GM21529 (cell line): ENCODE data around the gene AFAP1.

ENCODE experiments used
- ATAC-seq: cut with Tn5 transposase; IDR thresholded peaks from one replicate; pipeline ENCODE4 v1.9.1; 2021; ENCODE audit not compliant: unreplicated experiment

Gene AFAP1

DNA sequence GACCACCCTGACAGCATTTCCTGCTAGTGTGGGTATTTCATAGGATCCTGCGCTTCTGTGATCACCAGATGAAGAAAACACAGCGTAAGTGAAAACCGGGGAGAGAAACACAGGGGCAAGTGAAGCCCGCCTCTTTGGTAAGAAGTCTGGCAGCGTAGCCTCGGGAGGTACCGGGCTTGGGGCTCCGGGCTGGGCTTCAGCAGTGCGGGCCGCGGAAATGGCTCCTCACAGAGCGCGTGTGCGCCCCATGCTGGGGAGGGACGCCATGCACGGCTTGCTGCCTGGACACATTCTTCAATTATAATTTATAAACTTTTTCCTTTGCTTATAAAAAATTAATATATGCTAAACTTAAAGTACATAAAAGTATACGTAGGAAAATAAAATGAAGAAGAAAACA lies 151.5 kb downstream of the AFAP1 start:
- ATAC-seq, result no peak

DNA sequence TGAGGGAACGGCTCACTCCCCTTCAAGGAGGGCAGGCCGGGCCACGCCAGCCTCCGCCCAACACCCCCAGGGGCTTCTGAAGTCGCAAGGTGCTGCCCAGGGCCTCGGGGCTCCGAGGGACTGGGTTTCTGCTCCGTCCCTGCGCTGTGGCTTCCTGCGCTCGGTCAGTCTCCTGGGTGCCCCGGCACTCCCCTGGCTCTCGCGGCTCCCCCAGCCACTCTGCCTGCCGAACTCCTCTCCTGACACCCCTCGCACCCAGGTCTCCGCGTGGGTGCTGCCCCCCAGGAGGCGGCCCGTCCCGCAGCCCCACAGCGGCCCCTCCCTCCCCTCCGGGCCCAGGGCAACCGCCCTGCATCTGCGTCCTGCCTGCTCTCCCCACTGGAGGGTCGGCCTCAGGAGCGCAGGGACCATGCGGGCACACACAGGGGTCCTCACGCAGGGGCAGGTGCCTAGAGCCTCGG lies 151.9 kb downstream of the AFAP1 start:
- ATAC-seq, result no peak

DNA sequence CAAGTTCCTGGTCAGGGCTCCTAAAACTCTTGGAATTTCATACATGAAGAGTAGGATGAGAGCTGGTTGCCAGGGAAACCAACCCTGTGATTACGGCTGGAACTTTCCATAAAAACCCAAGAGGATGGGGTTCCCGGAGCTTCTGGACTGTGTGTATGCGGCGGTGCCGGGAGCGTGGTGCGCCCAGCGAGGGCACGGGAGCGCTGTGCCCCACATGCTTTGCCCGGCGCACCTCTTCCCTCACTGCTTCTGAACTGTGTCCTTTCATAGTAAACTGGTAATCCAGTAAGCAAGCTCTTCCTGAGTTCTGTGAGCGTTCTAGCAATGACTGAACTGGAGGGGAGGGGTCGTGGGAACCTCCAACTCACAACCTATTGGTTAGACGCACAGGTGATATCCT lies 152.6 kb downstream of the AFAP1 start:
- ATAC-seq, result no peak

DNA sequence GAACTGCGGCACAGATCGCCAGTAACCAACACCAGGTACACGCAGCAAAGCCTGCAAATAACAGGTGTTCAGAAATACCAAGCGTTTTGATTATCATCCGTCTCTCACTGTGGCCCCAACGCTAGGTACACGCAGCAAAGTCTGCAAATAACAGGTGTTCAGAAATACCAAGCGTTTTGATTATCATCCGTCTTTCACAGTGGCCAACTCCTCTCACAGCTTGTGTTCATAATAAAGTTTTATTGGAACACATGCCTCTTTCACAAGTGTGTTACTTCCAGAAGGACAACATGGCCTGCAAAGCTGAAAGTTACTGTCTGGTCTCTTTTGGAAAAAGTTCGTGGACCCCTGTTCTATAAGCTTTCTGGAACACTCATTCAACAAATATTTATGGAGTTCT lies 153.1 kb downstream of the AFAP1 start:
- ATAC-seq, result no peak

DNA sequence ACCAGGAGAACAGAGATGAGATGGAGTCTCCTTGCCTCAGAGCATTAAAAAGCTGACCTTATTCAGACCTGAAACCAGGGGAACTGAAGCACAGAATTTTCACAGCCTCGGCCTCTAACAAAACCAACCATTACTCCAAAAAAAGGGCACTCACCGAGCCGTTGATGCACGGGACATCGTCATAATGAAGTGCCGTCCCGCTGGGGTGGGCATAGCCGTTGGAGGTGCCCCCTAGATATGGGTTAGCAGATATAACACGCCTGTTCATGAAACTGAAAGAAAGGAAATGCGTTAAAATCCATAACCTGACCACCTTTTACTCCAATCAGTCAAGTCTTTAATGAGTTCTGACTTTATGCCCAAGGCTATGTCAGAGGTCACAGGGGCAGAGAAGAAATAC lies 153.6 kb downstream of the AFAP1 start:
- ATAC-seq, result no peak

DNA sequence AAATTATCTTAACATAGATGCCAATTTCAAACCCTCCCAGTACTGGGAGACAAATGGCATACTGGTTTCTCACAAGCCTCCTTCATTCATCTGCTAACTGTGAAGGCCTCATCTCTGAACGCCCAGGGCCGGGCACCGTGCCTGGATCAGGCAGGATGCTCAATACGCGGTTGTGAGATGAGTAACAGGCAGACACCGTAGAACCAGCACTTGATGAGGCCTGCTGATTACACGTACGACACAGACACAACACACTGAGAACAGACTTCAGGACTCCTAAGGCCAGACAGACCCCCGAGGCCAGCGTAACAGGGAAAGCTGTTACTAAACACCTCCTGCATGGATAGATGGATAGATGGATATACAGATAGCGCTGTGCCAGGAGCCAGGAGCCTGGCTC lies 154.6 kb downstream of the AFAP1 start:
- ATAC-seq, result no peak

DNA sequence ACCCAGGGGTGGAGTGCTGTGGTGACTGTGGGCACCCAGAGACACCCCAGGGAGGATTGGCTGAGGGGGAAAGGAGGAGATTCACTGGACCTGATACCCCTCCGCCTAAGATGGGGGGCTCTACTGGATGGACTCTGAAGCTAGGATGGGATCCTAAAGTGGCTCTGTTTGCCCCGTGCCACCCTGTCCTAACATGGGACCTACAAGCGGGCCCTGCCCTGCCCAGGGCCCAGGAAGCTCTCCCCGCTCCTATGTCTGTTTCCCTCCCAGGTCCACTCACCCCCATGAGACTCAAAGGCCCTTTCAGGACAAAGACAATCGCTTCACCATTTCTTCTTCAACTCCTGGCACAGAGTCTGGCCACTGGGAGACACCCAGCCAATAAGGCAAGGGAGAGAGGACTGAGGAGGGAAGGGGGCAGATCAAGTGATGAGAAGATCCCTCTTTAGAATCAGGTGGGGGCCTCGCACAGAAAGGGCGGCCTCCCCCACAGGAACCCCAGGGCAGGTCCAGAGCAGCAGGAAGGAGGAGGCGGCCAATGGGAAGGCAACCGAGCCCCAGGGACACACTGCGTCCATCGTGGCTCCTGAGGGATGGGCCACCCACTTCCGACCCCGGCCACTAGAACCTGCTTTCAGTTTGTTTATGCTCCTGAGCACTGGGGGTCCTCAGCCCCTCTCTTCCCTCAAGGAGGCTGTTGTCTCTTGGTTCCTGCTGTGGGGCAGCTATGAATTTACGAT lies 155.4 kb downstream of the AFAP1 start:
- ATAC-seq, result no peak

DNA sequence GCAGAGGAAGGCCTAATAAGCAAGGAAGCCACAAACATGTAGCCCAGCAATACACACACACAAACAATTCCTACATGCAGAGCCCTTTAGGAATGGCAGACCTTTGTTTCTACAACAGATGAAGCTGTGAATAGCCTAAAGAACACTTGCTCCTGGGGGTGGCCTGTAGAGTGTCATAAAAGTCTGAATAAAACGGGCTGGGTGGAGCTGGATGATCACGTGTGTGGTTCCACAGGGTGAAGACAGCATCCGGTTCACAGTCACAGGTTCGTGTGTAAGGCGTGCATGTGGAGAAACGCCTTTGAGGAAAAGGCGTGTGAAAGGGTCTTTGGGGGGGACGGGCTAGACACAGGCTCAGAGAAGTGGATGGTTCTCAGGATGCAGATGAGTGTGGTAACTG lies 156.1 kb downstream of the AFAP1 start:
- no peak for ATAC-seq

DNA sequence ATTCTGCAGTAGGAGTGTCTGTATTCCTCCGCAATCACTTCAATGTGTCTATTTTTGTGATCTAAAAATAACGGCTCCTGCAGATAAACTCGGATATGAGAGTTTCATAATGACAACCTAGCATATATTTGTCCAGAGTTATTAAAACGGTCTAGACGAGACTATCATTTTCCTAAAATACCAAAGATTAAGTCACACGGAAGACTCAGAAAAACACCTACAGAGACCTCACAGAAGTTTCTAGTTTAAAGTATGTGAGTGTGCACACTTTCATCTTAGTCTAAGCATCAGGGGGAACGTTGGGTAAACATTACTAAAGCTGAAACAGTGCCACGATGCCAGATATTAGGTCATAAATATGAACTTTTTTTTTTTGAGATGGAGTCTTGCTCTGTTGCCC lies 156.9 kb downstream of the AFAP1 start:
- ATAC-seq, result no peak

DNA sequence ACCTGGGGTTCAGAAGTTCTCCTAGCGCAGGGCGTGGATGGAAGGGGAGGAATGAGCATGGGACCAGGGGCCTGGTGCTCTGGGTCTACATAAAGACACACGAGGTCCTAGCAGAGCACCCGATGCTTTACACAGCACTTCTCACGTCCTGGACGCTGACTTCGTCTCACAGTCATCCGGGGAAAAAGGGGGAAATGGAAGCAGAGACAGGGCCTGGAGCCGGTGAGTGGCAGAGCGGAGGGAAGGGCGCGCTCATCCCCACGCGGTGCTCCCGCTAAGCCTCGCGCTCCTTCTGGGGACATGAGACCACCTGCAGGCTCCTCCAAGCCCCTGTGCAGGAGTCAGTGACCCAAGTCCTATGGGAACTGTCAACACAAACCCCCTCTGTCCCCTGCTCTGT lies 157.7 kb downstream of the AFAP1 start:
- no peak for ATAC-seq

DNA sequence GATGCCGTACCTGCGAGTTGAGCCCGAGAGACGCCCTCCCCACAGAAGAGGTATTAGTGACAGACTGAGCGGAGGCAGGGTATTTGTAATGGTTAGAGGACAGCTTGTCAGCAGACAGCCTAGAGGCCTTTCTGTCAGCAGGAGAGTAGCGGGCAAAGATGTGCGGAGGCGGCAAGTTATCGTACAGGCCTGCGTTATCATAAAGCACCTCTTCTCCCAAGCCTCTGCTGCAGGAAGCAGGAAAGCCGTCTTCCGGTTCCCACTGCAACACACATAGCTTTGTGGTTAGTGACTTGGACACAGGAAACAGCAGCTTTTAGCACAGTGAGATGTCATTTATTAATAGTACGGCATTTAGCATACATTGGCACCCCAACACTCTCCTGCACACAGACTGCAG lies 158.3 kb downstream of the AFAP1 start:
- ATAC-seq, result no peak

DNA sequence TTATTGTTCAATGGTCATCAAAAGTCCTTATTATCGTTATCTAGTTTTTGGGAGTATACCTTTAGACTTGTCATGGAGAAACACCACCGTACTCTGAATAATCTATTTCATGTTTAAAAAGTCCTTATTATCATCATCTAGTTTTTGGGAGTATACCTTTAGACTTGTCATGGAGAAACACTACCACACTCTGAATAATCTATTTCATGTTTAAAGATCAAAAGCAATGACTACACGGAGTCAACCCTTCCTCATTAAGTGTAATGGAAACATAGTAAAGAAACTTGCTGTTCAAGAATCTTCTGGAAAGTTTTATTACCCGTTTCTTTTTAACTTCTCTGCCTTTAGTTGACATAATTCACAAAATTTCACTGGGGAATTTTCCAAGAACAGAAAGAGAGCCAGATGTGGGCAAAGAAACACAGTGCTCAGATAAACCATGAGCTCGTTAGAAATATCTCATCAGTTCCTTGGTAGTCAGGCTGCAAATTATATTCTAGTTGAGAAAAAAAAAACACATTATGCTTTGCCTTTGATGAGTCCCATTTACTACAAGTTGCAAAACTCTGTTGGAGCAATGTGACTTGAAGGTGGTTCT lies 158.8 kb downstream of the AFAP1 start:
- no peak for ATAC-seq

DNA sequence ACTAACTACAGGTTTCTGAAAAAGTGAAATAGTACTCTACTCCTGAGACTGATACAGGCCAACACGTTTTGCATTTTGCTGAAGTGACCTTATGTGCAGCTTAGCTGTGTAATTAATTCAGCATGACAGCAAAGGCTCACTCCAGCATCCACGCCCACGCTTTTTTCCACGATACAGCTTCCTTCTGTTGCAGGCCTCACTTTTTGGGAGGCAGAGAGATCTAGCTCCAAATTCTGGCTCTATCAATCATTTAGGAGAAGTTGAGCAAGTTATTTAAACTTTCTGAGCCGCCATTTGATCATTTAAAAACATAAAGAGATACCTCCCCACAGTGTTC lies 160.3 kb downstream of the AFAP1 start:
- no peak for ATAC-seq

DNA sequence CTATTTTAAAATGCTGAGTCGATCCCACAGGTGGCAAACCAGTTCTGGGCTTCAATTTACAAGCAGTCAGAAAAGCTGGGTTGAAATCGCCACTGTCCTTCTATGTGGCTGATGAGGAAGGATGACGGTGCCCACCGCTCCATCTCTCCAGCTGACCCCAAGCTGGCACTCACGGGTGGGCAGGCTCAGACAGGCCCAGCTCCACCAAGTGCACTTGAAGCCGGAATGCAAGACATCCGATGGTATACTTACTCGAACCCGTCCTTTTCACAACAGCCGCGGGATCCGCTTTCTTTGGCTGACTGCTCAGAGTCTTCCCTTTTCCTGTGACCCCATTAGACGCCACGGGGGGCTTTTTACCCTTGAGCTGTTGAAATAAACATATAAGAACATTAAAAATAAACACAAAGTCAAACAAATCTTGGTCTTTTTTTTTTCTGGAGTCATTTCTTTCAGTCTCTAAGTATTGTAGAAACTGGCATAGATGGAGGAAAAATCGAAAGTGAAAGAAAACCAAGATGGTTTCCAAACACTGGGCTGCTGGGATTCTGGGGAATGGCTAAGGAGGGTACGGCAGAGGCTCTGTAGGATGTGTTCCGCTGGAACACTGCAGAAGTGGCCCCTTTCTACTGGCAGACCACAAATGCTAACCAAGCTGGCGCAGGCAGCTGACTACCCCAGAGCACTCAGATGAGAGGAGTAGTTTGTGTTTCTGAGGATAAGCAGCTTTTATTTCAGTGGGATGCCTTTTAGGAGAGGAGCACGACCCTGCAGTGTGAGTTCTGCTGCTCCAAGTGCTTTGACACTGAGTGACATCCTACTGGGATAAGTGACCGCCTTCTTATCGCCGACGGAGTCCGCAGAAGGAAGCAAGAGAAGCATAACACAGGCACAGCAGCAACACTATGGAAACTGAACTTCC lies 160.9 kb downstream of the AFAP1 start:
- no peak for ATAC-seq

DNA sequence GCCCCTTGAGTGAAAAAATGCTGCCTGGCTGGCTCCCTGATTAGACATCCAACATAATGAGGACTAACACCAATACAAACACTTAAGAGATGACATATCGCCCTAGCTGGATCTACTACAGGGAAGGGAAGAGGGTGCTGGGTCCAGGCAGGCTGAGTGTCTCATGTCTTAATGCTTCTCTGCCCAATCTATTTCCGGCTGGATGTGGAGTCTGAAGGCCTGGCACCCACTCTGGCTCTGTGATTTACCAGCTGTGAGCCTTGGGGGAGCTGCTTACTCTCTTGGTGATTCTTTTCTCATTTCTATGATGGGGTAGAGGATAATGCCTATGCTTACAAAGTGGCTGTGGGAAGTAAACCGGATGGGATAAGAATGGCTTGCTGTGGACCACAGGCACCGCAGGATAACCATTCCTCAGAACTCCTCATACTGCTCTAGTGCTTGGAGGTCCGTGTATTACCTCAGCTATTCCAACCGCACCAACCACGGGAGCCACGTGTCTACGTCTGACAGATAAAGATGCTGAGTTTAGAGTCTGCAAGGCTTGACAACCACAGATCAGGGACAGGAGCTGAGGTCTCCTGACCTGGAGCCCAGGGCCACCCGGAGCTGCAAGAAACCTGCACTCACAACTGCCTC lies 161.7 kb downstream of the AFAP1 start:
- ATAC-seq, result no peak

DNA sequence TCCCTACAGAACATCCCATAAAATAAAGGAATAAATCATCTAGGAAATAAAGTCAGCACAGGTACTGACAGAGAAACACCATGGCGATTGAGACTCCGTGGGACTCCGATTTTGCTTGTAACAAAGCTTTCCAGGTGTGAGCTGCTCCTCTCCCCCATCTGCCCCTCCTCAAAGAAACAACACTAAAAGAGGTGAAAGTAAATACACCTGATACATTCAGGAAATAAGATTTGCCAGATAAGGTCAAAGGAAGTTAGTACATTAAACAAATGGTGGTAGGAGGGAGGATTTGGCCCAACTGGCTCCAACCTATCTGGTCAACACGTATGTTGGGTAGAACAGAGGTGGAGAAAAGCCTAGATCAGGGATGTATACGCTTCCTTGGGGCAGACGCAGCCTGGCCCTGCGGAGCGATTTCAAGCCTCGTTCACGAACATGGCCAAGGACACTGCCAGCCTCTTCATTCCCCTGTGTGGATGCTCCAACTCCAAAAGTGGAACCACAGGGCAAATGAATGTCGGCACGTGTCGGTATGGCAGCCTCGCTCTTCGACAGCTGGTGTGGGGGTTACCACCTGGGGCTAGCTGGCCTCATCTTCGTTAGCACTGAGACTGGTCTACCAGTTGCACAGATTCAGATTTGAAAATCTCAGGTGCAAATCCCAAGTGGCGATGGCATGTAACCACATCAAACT lies 162.5 kb downstream of the AFAP1 start:
- no peak for ATAC-seq

DNA sequence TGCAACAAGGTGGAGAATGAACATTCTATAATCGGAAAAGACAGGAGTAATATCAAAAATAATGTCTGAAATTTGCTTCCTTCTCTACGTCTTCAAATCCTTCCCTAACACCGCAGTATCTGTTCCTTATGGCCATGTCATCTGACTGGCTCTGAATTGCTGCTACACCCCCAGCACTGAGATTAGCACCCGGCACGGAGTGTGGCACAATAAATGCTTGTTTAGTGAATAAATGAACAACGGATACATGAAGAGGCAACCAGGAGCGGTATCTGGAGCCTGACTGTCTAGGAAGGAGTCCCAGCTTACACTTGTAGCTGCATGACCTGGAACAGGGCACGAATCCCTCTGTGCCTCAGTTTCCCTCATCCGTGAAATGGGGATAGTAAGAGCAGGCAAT lies 164.3 kb downstream of the AFAP1 start:
- ATAC-seq, result no peak

DNA sequence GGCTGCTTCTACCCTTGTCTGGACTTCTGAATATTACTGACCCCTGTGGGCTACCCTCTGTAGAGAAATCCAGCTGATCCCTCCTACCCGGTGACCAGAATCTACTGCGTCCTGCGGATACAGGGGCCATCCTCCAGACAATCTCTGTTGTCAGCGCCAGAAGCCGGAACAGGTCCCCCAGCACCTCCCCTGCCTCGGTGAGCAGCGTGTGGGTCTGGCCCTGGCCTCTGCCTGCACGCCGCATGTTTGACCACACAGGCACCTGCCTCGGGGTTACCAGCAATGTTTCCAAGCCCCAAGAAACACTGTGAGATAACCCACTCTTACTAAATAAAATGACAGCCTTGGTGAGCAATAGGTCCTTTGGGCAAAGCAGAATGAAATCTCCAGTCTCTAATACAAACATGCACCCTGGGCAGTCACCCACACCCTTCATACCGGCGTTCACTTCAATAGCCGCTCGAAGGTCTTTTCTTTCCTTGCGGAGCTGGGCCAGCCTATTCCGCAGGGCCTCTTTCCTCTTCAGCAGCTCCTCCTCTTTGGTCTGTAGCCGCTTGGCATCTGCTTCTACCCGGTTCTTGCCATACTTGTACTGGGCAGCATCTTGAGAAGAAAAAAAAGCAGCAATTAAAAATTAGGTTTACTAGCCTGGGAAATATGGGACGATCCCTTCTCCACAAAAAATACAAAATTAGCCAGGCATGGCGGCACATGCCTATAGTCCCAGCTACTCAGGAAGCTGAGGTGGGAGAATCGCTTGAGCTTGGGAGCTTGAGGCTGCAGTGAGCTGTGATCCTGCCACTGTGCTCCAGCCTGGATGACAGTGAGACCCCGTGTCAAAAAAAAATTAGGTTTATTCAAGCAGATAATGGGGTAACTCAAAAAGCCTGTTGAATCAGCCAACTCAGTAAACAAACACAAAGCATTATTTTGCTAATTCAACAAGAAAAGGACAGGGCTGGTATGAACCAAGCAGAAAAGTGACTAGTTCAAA lies 165.1 kb downstream of the AFAP1 start:
- ATAC-seq, result no peak

DNA sequence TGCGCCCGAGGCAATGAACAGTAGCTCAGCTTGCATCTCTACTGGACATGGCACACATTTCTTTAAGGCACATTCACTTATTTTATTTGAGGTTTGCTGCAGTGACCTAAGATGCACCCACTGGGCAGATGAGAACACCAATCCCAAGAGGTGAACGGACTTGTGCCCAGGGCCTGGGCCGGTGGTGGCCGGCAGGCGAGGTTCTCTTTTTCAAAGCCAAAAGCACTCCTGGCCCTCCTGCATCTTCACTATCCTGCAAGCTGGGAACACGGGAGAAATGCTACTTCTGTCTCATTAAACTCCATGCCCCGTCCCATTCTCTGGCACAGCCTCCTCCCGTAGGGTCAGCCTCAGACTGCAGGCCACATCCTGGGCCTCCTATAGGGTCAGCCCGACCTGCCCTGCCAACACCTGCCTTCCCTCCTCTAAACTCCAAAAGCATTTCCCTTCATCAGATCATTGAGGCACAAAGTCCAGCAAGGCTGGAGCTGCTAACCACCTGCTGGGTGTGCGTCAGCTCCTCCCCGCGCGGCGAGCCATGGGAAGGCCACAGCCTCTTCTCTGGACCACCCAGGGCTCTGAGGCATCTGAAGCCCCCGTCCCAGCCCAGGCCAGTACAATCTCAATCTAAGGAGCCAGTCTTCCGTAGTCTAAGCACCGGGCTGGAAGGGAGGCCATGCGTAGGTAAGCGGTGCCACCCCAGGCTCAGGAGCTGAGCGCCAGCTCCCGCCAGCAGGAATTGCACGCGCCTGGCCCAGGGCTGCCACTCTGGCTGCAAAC lies 166.1 kb downstream of the AFAP1 start:
- no peak for ATAC-seq
